ENCODE results near the gene MED26. TPM values are rescaled to one million over a fixed set of nuclear protein-coding genes. Genes with fewer than 3 reads are reported as not detected.

Gene MED26
- total and polyA plus RNA-seq, 2 of the 8 experiments (the other 6 are each of a cell fraction or from before 2014, with no cell fraction given) = 5.3 to 10.7 TPM

GRCh38 chr19:16554776-16555175 is 73.2 kb downstream of the MED26 start:
- H3K36me3 ChIP-seq (ENCODE audit: control insufficient read depth in 2 of 4, insufficient read depth in 4 of 4, low read length in 3 of 4) = peaks cover 2 to 20% (median 14%) of the 10 kb centered on the region in 4 experiments; a peak in 6 of 8 replicates
- H2AK5ac ChIP-seq (ENCODE audit: low read depth, low read length) = no peak overlapping the region
- H2BK5ac ChIP-seq (ENCODE audit: low read depth, low read length) = no peak overlapping the region
- TF ChIP-seq E2F6 (IDR thresholded peaks at IDR 0.05) (no peak), POLR2AphosphoS5 (IDR thresholded peaks at IDR 0.05; ENCODE audit: low read depth, low read length) (no peak), TAF1 (IDR thresholded peaks at IDR 0.05; ENCODE audit: low read depth, low read length) (no peak), YY1 (IDR thresholded peaks at IDR 0.05; ENCODE audit: low read depth, low read length) (no peak), BRCA1 (IDR thresholded peaks at IDR 0.05; ENCODE audit: low read depth, low read length) (no peak), RXRA (IDR thresholded peaks at IDR 0.05; ENCODE audit: insufficient read depth, low read depth, low read length) (no peak), MAFK (IDR thresholded peaks at IDR 0.05; ENCODE audit: low read depth, low read length) (no peak), TAF7 (optimal IDR thresholded peaks at IDR 0.05; ENCODE audit: borderline replicate concordance, low read depth, low read length) (no peak), SP2 (IDR thresholded peaks at IDR 0.05; ENCODE audit: low read length) (no peak), GTF2F1 (IDR thresholded peaks at IDR 0.05; ENCODE audit: borderline replicate concordance, low read depth, low read length) (no peak), CREB1 (IDR thresholded peaks at IDR 0.05) (no peak)
- H2BK15ac ChIP-seq (ENCODE audit: low read length) = no peak overlapping the region
- H2BK120ac ChIP-seq (replicated peaks; ENCODE audit: low read depth, low read length) = no peak overlapping the region
- H4K8ac ChIP-seq (ENCODE audit: extremely low read depth, insufficient read depth, low read length) = no peak overlapping the region
- no peaks in the 10 kb centered on the region for H3K23me2 ChIP-seq (ENCODE audit: low read depth, low read length)
- H3K9me3 ChIP-seq (ENCODE audit: insufficient read depth in 2 of 2, low read depth in 1 of 2, low read length in 1 of 2) = no peaks in the 10 kb centered on the region
- ChIA-PET CTCF (ENCODE audit: partially characterized antibody) (interaction anchor here (0.6 to 1.2 kb wide), 3 partner anchors 32 to 308 kb away, joined by 3 read pairs; no protein-coding TSS in a partner anchor), POLR2A (ENCODE audit: partially characterized antibody) (no interaction called here)
- H4K20me1 ChIP-seq (replicated peaks in 1 of 2; ENCODE audit: control insufficient read depth in 1 of 2, insufficient read depth in 2 of 2, low read length in 2 of 2) = peaks cover 0 to 4% of the 10 kb centered on the region in 2 experiments
- H3K9ac ChIP-seq (replicated peaks in 1 of 4; ENCODE audit: extremely low read depth in 1 of 4, low read depth in 3 of 4, low read length in 3 of 4) = no peak overlapping the region
- H3K4me1 ChIP-seq (replicated peaks in 1 of 4; ENCODE audit: control insufficient read depth in 3 of 4, insufficient read depth in 4 of 4, low read length in 3 of 4) = no peaks in the 10 kb centered on the region
- H3K4me2 ChIP-seq (ENCODE audit: insufficient read depth in 1 of 2, low read depth in 2 of 2, low read length in 2 of 2) = no peak overlapping the region
- no peaks in the 10 kb centered on the region for H3K79me2 ChIP-seq (ENCODE audit: control insufficient read depth in 1 of 2, insufficient read depth in 2 of 2, low read length in 2 of 2)
- H3K18ac ChIP-seq (ENCODE audit: extremely low read depth, low read length) = no peak overlapping the region
- H2BK12ac ChIP-seq (ENCODE audit: low read depth, low read length) = no peak overlapping the region
- H3K4ac ChIP-seq (replicated peaks; ENCODE audit: insufficient read length, low read depth, low read length) = no peak overlapping the region
- H2BK20ac ChIP-seq (ENCODE audit: low read length) = no peak overlapping the region
- H3K4me3 ChIP-seq (ENCODE audit: extremely low read depth in 1 of 4, insufficient read depth in 2 of 4, low read depth in 3 of 4, low read length in 4 of 4) = no peak overlapping the region
- 83% methylated on average over 5 of the region's 8 CpGs; no CpG with 5 or more reads in 1 of the 2 experiments for WGBS, 2 experiments (ENCODE audit: extremely low coverage in 1 of 2, insufficient coverage in 1 of 2, insufficient read length in 1 of 2, insufficient replicate concordance in 2 of 2, low coverage in 1 of 2, low lambda C conversion rate in 2 of 2, missing lambda C conversion rate in 1 of 2)
- FAIRE-seq (no peak), DNase-seq (ENCODE audit: low read depth in 1 of 2, low spot score in 2 of 2) (no peak)
- no peaks in the 10 kb centered on the region; the same call in 1 of the 2 replicates for H3K79me1 ChIP-seq (ENCODE audit: low read depth, low read length)
- no peak overlapping the region for H2AFZ ChIP-seq (ENCODE audit: low read length)
- H3K27ac ChIP-seq (ENCODE audit: low read depth, low read length) = no peak overlapping the region
- no peak overlapping the region for H3K14ac ChIP-seq (ENCODE audit: insufficient read length)
- no peak overlapping the region for H3K56ac ChIP-seq (replicated peaks; ENCODE audit: insufficient read length, low read depth, low read length)
- H4K91ac ChIP-seq (replicated peaks; ENCODE audit: insufficient read length, low read length) = no peak overlapping the region
- H3K23ac ChIP-seq (ENCODE audit: insufficient read length) = no peak overlapping the region
- no peaks in the 10 kb centered on the region for H3K27me3 ChIP-seq (replicated peaks in 1 of 4; ENCODE audit: control insufficient read depth in 3 of 4, extremely low read depth in 1 of 4, insufficient read depth in 3 of 4, low read length in 3 of 4)
- no peak overlapping the region for H4K5ac ChIP-seq (ENCODE audit: insufficient read length, low read depth, low read length)

Data from H1 (cell line).